ENCODE results near the gene PSENEN.

PSENEN gene

DNA sequence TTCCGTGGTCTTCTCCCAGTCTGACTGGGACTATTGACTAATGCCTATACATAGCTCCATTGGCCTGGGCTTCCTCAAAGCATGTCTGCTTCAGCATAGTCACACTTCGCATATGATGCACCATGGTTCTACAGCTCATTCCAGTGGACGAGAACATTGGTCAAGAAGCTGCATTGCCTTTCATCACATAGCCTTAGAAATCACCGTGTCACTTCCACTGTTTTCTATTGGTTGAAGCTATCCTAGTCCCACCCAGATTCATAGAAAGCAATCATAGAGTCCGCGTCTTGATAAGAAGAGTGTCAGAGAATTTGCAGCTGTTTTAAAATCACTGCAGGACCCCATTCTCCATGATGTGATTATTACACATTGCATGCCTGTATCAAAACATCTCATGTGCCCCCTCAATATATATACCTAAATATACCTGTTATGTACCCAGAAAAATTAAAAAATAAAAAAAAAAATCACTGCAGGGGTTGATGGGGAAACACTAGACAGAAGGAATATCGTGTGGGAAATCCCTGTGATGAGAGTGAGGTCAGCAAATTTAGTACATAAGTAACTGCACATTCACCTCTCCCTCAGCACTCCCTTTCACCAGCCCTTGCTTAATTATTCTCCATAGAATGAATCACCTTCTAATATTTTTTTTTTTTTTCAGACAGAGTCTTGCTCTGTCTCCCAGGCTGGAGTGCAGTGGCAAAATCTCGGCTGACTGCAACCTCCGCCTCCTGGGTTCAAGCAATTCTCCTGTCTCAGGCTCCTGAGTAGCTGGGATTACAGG lies 27.8 kb downstream of the PSENEN start:
- Histone ChIP-seq H3K4me1 (ENCODE audit: insufficient read depth, low read length, poor library complexity, severe bottlenecking) (peaks cover 27% of the 10 kb centered on the region), H3K9ac (ENCODE audit: low read depth, low read length, poor library complexity, severe bottlenecking) (no peak overlapping the region), H3K9me3 (ENCODE audit: insufficient read depth, low read depth, low read length) (no peaks in the 10 kb centered on the region), H4K20me1 (ENCODE audit: insufficient read depth, low read length, poor library complexity, severe bottlenecking) (peaks cover 11% of the 10 kb centered on the region), H3F3A (ENCODE audit: low read depth) (no peaks in the 10 kb centered on the region), H3K27me3 (ENCODE audit: insufficient read depth, low read length, poor library complexity, severe bottlenecking) (no peaks in the 10 kb centered on the region), H2AFZ (ENCODE audit: low read length) (no peak overlapping the region), H3K36me3 (ENCODE audit: insufficient read depth, low read length) (no peaks in the 10 kb centered on the region), H3K79me2 (ENCODE audit: insufficient read depth, low read length) (peaks cover 26% of the 10 kb centered on the region), H3K9me2 (replicated peaks; ENCODE audit: low read depth, low read length) (no peaks in the 10 kb centered on the region), H3K4me3 (ENCODE audit: low read length, poor library complexity, severe bottlenecking) (no peak overlapping the region), H3K4me2 (ENCODE audit: low read depth, low read length, poor library complexity, severe bottlenecking) (no peak overlapping the region)
- TF ChIP-seq, protein P1, sequence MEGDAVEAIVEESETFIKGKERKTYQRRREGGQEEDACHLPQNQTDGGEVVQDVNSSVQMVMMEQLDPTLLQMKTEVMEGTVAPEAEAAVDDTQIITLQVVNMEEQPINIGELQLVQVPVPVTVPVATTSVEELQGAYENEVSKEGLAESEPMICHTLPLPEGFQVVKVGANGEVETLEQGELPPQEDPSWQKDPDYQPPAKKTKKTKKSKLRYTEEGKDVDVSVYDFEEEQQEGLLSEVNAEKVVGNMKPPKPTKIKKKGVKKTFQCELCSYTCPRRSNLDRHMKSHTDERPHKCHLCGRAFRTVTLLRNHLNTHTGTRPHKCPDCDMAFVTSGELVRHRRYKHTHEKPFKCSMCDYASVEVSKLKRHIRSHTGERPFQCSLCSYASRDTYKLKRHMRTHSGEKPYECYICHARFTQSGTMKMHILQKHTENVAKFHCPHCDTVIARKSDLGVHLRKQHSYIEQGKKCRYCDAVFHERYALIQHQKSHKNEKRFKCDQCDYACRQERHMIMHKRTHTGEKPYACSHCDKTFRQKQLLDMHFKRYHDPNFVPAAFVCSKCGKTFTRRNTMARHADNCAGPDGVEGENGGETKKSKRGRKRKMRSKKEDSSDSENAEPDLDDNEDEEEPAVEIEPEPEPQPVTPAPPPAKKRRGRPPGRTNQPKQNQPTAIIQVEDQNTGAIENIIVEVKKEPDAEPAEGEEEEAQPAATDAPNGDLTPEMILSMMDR (conservative IDR thresholded peaks at IDR 0.05; ENCODE audit: low read length), result no peak
- no peak for TF ChIP-seq EZH2phosphoT487 (IDR thresholded peaks at IDR 0.05; ENCODE audit: borderline replicate concordance)

DNA sequence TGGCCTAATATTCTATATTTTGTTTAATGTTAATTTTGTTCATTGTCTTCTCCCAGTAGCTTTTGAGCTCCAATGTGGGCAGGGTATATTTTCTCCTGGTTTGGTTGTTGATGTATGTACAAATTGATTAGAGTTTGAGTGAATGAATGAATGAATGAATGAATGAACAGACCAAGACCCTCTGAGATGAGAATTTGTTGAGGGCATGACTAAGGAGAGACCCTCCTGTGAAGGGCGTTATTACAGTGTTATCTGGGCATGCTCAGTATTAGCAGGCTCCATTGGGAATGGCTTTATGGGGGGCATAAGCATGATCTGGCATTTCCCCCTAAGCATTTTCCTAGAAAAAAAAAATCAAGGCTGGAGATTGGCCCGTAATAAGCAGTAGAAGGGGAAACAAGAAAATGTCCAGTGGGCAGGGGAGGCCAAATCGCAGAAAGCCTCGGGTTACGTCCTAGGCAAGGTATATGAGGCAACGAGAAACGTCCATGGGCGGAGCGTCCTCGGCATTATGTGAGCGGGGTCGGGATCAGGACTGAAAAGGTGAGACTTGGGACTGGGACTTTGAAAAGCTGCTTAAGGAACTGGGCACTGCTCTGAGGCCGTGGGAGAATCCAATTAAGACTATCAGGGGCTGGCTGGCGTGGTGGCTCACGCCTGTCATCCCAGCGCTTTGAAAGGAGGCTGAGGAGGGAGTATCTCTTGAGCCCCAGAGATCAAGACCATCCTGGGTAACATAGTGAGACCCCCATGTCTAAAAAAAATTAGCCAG lies 29.0 kb downstream of the PSENEN start:
- H3K4me3 ChIP-seq (ENCODE audit: low read length, poor library complexity, severe bottlenecking), result peak overlapping the region; percentile 96
- H4K20me1 ChIP-seq (ENCODE audit: insufficient read depth, low read length, poor library complexity, severe bottlenecking), result peaks cover 11% of the 10 kb centered on the region
- no peaks in the 10 kb centered on the region for H3K27me3 ChIP-seq (ENCODE audit: insufficient read depth, low read length, poor library complexity, severe bottlenecking)
- H3K9me3 ChIP-seq (ENCODE audit: insufficient read depth, low read depth, low read length), result no peaks in the 10 kb centered on the region
- TF ChIP-seq, protein P1 (conservative IDR thresholded peaks at IDR 0.05; ENCODE audit: low read length), result no peak
- no peak for TF ChIP-seq EZH2phosphoT487 (IDR thresholded peaks at IDR 0.05; ENCODE audit: borderline replicate concordance)
- no peaks in the 10 kb centered on the region for H3F3A ChIP-seq (ENCODE audit: low read depth)
- H3K4me2 ChIP-seq (ENCODE audit: low read depth, low read length, poor library complexity, severe bottlenecking), result peak overlapping the region; percentile 81
- no peaks in the 10 kb centered on the region; the same call in 1 of the 2 replicates for H3K36me3 ChIP-seq (ENCODE audit: insufficient read depth, low read length)
- peak overlapping the region; percentile 65; the same call in 1 of the 2 replicates for H2AFZ ChIP-seq (ENCODE audit: low read length)
- peaks cover 35% of the 10 kb centered on the region for H3K79me2 ChIP-seq (ENCODE audit: insufficient read depth, low read length)
- H3K9ac ChIP-seq (ENCODE audit: low read depth, low read length, poor library complexity, severe bottlenecking), result peak overlapping the region; percentile 40
- peaks cover 28% of the 10 kb centered on the region for H3K4me1 ChIP-seq (ENCODE audit: insufficient read depth, low read length, poor library complexity, severe bottlenecking)
- no peaks in the 10 kb centered on the region for H3K9me2 ChIP-seq (replicated peaks; ENCODE audit: low read depth, low read length)

DNA sequence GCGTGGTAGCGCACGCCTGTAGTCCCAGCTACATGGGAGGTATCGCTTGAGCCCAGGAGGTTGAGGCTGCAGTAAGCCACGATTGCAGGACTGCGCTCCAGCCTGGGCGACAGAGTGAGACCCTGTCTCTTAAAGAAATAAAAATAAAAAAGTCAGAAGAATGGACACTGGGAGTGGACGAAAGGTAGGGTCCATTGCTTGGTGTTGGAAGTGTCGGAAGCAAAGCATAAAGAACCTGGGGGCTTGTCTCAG lies 29.5 kb downstream of the PSENEN start:
- no peaks in the 10 kb centered on the region for H3K9me2 ChIP-seq (replicated peaks; ENCODE audit: low read depth, low read length)
- H3K27me3 ChIP-seq (ENCODE audit: insufficient read depth, low read length, poor library complexity, severe bottlenecking), result no peaks in the 10 kb centered on the region
- peaks cover 11% of the 10 kb centered on the region for H4K20me1 ChIP-seq (ENCODE audit: insufficient read depth, low read length, poor library complexity, severe bottlenecking)
- peaks cover 28% of the 10 kb centered on the region for H3K4me1 ChIP-seq (ENCODE audit: insufficient read depth, low read length, poor library complexity, severe bottlenecking)
- H3K79me2 ChIP-seq (ENCODE audit: insufficient read depth, low read length), result peaks cover 39% of the 10 kb centered on the region
- H3K36me3 ChIP-seq (ENCODE audit: insufficient read depth, low read length), result peaks cover 4% of the 10 kb centered on the region; the same call in 1 of the 2 replicates
- H2AFZ ChIP-seq (ENCODE audit: low read length), result peak overlapping the region; percentile 65; the same call in 1 of the 2 replicates
- peak overlapping the region; percentile 40 for H3K9ac ChIP-seq (ENCODE audit: low read depth, low read length, poor library complexity, severe bottlenecking)
- no peaks in the 10 kb centered on the region for H3F3A ChIP-seq (ENCODE audit: low read depth)
- no peaks in the 10 kb centered on the region for H3K9me3 ChIP-seq (ENCODE audit: insufficient read depth, low read depth, low read length)
- H3K4me3 ChIP-seq (ENCODE audit: low read length, poor library complexity, severe bottlenecking), result peak overlapping the region; percentile 96
- peak overlapping the region; percentile 81 for H3K4me2 ChIP-seq (ENCODE audit: low read depth, low read length, poor library complexity, severe bottlenecking)
- TF ChIP-seq, protein P1 (conservative IDR thresholded peaks at IDR 0.05; ENCODE audit: low read length), result no peak
- TF ChIP-seq EZH2phosphoT487 (IDR thresholded peaks at IDR 0.05; ENCODE audit: borderline replicate concordance), result no peak

All from Loucy (cell line).